ENCODE data around the gene CHPF2. TPM values are rescaled to one million over a fixed set of nuclear protein-coding genes. Genes with fewer than 3 reads are reported as not detected.

The CHPF2 gene
- total RNA-seq, 4 donors from 2014 or later, result 31.4 to 50.2 (median 43.2) TPM

DNA sequence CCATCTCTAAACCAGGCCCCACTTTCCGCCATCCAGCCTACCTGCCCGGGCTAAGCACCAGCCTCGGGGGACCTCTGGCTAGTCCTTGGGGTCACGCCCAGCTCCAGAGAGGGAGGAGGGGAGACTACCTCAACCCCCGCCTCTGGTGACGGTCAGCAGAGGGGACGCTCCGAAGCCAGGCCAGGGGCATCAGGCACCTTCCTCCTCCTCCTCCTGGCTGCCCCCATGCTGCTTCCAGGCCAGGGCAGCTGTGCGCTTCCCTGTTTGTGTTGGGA is 20.2 kb downstream of the CHPF2 start:
- Histone ChIP-seq H3K4me3 (peak overlapping the region; percentile 31 to 59 (median 44)), H3K36me3 (no peaks in the 10 kb centered on the region), H3K4me1 (peaks cover 0 to 38% (median 13%) of the 10 kb centered on the region in 4 donors), H3K9me3 (no peaks in the 10 kb centered on the region), H3K27ac (peak overlapping the region in 3 of 4 donors; percentile 58 to 86 (median 60)), H3K27me3 (no peaks in the 10 kb centered on the region)
- DNase-seq, result no peak
- TF ChIP-seq, protein P1, sequence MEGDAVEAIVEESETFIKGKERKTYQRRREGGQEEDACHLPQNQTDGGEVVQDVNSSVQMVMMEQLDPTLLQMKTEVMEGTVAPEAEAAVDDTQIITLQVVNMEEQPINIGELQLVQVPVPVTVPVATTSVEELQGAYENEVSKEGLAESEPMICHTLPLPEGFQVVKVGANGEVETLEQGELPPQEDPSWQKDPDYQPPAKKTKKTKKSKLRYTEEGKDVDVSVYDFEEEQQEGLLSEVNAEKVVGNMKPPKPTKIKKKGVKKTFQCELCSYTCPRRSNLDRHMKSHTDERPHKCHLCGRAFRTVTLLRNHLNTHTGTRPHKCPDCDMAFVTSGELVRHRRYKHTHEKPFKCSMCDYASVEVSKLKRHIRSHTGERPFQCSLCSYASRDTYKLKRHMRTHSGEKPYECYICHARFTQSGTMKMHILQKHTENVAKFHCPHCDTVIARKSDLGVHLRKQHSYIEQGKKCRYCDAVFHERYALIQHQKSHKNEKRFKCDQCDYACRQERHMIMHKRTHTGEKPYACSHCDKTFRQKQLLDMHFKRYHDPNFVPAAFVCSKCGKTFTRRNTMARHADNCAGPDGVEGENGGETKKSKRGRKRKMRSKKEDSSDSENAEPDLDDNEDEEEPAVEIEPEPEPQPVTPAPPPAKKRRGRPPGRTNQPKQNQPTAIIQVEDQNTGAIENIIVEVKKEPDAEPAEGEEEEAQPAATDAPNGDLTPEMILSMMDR (IDR thresholded peaks at IDR 0.05), result no peak
- TF ChIP-seq POLR2A (IDR thresholded peaks at IDR 0.05), result no peak

DNA sequence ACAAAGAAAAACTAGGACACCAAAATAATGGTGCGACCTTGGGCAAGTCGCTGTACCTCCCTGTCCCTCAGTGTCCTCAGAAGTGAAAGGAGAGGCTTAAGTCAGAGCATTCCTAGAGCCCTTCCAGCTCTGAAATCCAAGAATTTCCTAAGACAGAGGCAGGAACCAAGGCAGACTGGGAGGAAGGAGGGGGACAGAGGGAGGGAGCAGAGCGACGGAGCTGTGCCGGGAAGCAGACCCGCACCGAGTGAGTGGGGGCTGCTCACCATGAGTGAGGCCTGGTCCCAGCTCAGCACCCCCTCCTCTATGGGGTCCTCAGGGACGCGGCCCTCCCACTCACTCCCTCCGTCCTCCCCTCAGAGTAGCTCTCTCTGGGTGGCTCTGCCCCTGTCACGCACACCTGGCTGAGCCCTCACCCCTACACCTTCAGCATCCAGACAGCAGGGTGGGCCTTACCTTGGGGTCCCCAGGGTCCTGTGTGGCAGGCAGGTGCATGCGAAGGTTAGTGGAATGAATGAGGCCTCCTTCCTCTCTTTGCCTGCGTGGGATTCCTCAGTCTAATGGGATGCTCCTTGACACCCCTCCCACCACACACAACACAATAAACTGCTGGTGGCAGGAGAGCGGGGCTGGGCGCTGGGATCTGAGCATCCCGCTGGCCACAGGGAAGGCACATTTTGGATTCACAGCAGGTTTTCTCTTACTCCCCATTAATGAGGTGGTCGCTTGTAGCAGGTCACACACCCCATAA is 20.9 kb downstream of the CHPF2 start:
- TF ChIP-seq, protein P1 (IDR thresholded peaks at IDR 0.05), result no peak
- TF ChIP-seq POLR2A (IDR thresholded peaks at IDR 0.05), result no peak
- peaks cover 0 to 32% (median 7%) of the 10 kb centered on the region in 4 donors for H3K4me1 ChIP-seq
- H3K9me3 ChIP-seq, result no peaks in the 10 kb centered on the region
- DNase-seq, result no peak
- H3K27ac ChIP-seq, result peak overlapping the region in 2 of 4 donors; percentile 17 to 86
- no peaks in the 10 kb centered on the region for H3K36me3 ChIP-seq
- H3K27me3 ChIP-seq, result no peaks in the 10 kb centered on the region
- H3K4me3 ChIP-seq, result no peak overlapping the region

DNA sequence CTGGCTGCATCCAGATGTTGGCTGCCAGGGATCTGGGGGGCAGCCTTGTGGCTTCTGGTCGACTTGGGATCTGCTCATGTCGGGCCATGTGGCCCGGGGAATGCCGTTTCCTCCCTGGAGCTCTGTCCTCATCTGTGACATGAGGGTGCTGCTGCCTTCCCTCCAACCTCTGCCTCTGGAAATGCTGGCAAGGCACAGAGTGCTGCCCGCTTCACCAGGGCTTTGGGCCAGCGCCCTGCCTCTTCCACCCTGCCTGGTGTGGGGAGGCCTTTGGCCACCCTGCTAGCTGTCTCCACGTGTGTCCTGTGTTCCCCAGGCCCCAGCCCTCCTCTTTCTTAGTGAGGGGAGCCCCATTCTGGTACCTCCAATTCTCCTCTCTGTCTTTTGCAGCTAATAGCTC is 22.0 kb downstream of the CHPF2 start:
- TF ChIP-seq, protein P1 (IDR thresholded peaks at IDR 0.05), result no peak
- no peak for TF ChIP-seq POLR2A (IDR thresholded peaks at IDR 0.05)
- Histone ChIP-seq H3K36me3 (no peaks in the 10 kb centered on the region), H3K27ac (no peak overlapping the region), H3K4me1 (peaks cover 0 to 23% (median 3%) of the 10 kb centered on the region in 4 donors), H3K9me3 (no peaks in the 10 kb centered on the region), H3K4me3 (no peak overlapping the region), H3K27me3 (no peaks in the 10 kb centered on the region)
- DNase-seq, result no peak

DNA sequence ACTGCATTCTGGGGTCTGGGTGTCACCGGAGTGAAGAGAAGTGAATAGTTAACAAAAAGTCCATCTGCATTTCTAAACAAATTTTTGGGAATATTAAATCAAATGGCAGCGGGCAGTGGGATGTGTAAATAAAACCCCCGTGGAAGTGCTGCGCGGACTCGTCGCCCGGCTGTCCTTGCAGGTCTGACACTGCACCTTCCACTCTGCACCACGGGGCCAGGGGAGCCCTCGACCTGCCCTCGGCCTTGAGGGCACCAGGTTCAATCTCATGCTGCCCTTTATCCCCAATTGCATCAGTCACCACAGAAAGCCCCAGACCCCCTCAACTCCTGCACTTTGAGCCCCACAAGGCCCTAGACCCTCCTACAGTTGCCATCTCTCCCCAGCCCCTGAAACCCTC is 22.6 kb downstream of the CHPF2 start:
- peak in 1 of 3 donors; percentile 41 for DNase-seq
- peaks cover 0 to 17% (median 2%) of the 10 kb centered on the region in 4 donors for H3K4me1 ChIP-seq
- no peak for TF ChIP-seq POLR2A (IDR thresholded peaks at IDR 0.05)
- TF ChIP-seq, protein P1 (IDR thresholded peaks at IDR 0.05), result no peak
- no peak overlapping the region for H3K27ac ChIP-seq
- H3K9me3 ChIP-seq, result no peaks in the 10 kb centered on the region
- no peak overlapping the region for H3K4me3 ChIP-seq
- no peaks in the 10 kb centered on the region for H3K27me3 ChIP-seq
- H3K36me3 ChIP-seq, result no peaks in the 10 kb centered on the region

DNA sequence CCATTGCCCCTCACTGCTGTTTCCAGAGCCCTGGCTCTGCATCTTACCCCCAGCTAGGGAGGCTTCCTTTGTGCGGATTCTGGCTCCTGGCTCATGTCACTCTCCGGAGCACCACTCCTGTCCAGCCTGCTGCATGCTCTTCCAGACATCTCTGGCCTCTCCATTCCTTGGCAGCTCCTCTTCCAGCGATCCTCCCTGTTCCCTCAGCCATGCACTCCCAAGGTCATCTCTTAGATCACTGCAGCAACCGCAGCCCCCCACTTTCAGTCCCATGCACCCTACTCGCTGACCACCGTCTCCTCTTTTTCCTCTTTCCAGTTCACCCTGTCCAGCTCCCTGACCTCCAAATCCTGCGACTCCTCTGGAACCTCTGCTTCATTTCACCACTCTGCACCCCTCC is 23.1 kb downstream of the CHPF2 start:
- H3K27me3 ChIP-seq, result no peaks in the 10 kb centered on the region

More for the DNA sequence above, 23.1 kb downstream of the CHPF2 start:
- H3K36me3 ChIP-seq, result no peaks in the 10 kb centered on the region
- H3K9me3 ChIP-seq, result no peaks in the 10 kb centered on the region
- H3K4me3 ChIP-seq, result no peak overlapping the region
- H3K4me1 ChIP-seq, result peaks cover 0 to 12% (median 2%) of the 10 kb centered on the region in 4 donors
- TF ChIP-seq, protein P1 (IDR thresholded peaks at IDR 0.05), result no peak
- no peak for TF ChIP-seq POLR2A (IDR thresholded peaks at IDR 0.05)
- no peak overlapping the region for H3K27ac ChIP-seq
- DNase-seq, result no peak
